Liver (tissue), 10 donors: ENCODE results near the gene ENG. TPM values are rescaled to one million over a fixed set of nuclear protein-coding genes. Genes with fewer than 3 reads are reported as not detected.

Source experiments
- DNase-seq: peaks from one replicate; pipeline ENCODE4 v3.0.0-alpha.2; 2017; ENCODE audit warnings: low spot score
- H3K27ac ChIP-seq, 2 donors: one replicate each; pipeline ENCODE4 v1.7.0; 2013; ENCODE audit warnings: inconsistent platforms in 2 of 2, low read length in 2 of 2, control low read depth in 1 of 2, low read depth in 1 of 2, mild to moderate bottlenecking in 1 of 2
- H3K27me3 ChIP-seq, 4 donors: one replicate each; pipeline versions ENCODE4 v1.6.1 to v1.7.0; 2013; ENCODE audit warnings: low read length in 3 of 4, inconsistent platforms in 1 of 4, mild to moderate bottlenecking in 1 of 4, moderate library complexity in 1 of 4; ENCODE audit not compliant: control insufficient read depth in 4 of 4, insufficient read depth in 4 of 4
- H3K36me3 ChIP-seq, 4 donors: one replicate each; pipeline versions ENCODE4 v1.6.1 to v1.7.0; 2013; ENCODE audit warnings: low read length in 3 of 4, mild to moderate bottlenecking in 3 of 4, low read depth in 1 of 4, moderate library complexity in 1 of 4; ENCODE audit not compliant: control insufficient read depth in 4 of 4, insufficient read depth in 3 of 4
- H3K4me1 ChIP-seq, 4 donors: one replicate each; pipeline versions ENCODE4 v1.6.1 to v1.7.0; 2013; ENCODE audit warnings: low read length in 3 of 4, mild to moderate bottlenecking in 3 of 4, moderate library complexity in 1 of 4; ENCODE audit not compliant: control insufficient read depth in 4 of 4, insufficient read depth in 4 of 4
- H3K4me3 ChIP-seq, 3 donors: one replicate each; pipeline versions ENCODE4 v1.6.1 to v1.7.0; 2013; ENCODE audit warnings: low read length in 3 of 3, control low read depth in 1 of 3, low read depth in 1 of 3, mild to moderate bottlenecking in 1 of 3
- H3K9ac ChIP-seq, 2 donors: one replicate each; pipeline ENCODE4 v1.7.0; 2013; ENCODE audit warnings: low read length in 2 of 2, mild to moderate bottlenecking in 2 of 2, moderate library complexity in 2 of 2, control low read depth in 1 of 2, low read depth in 1 of 2
- H3K9me3 ChIP-seq, 4 donors: one replicate each; pipeline versions ENCODE4 v1.6.1 to v1.7.0; 2013; ENCODE audit warnings: low read length in 3 of 4; ENCODE audit not compliant: control insufficient read depth in 4 of 4
- FOXA1 ChIP-seq: IDR thresholded peaks from 2 replicates; pipeline ENCODE4 v1.6.1; 2016; ENCODE audit warnings: antibody characterized with exemption
- GABPA ChIP-seq, 2 donors: IDR thresholded peaks in 1 of 2; conservative IDR thresholded peaks in 1 of 2; 2 replicates each; pipeline ENCODE4 v1.6.1; 2016; ENCODE audit warnings: antibody characterized with exemption in 2 of 2, mild to moderate bottlenecking in 1 of 2, moderate library complexity in 1 of 2
- HNF4A ChIP-seq, 2 donors: conservative IDR thresholded peaks; 2 replicates each; pipeline ENCODE4 v1.6.1; 2016; ENCODE audit warnings: antibody characterized with exemption in 2 of 2, mild to moderate bottlenecking in 2 of 2
- JUND ChIP-seq, 2 donors: IDR thresholded peaks; 2 replicates each; pipeline ENCODE4 v1.6.1; 2016; ENCODE audit warnings: antibody characterized with exemption in 2 of 2
- MAX ChIP-seq: IDR thresholded peaks from 2 replicates; pipeline ENCODE4 v1.6.1; 2016; ENCODE audit warnings: antibody characterized with exemption
- NR2F2 ChIP-seq: IDR thresholded peaks from 2 replicates; pipeline ENCODE4 v1.6.1; 2016; ENCODE audit warnings: antibody characterized with exemption
- SP1 ChIP-seq: IDR thresholded peaks from 2 replicates; pipeline ENCODE4 v1.6.1; 2018; ENCODE audit warnings: antibody characterized with exemption, mild to moderate bottlenecking
- whole genome bisulfite sequencing: extraction: QIAGEN DNeasy Blood & Tissue Kit; methylation state at CpG from one replicate; pipeline ENCODE4 v1.1.7; 2013; 5-methylcytosine and 5-hydroxymethylcytosine counted together
- polyA plus RNA-seq, 2 donors: library from polyadenylated mRNA; stranded (reverse) in 1 of 2; unstranded in 1 of 2; fragments of 200-250 nt in 1 of 2; fragments of >200 nt in 1 of 2; fragmentation: Nextera tagmentation in 1 of 2; extraction: Ambion mirVana in 1 of 2; gene quantifications; one replicate each; pipeline versions ENCODE4 v1.2.1 to v1.2.3, GENCODE V29; 2013 to 2015
- small RNA-seq: library from RNA; depleted of rRNA; stranded (forward); fragments of <200 nt; gene quantifications from one replicate; pipeline ENCODE3, GENCODE V24; 2014
- total RNA-seq, 2 donors: library from RNA; depleted of rRNA; stranded (reverse); fragments of >200 nt; gene quantifications; one replicate each; pipeline ENCODE4 v1.2.3, GENCODE V29; 2014
- TF ChIP-seq, protein P1 (sequence below): IDR thresholded peaks from 2 replicates; pipeline ENCODE4 v1.6.1; 2016; ENCODE audit warnings: antibody characterized with exemption, mild to moderate bottlenecking
- donor health status: healthy.
- donor health status: healthy.
- donor health status: healthy.
- donor health status: healthy.
- donor health status: healthy.

The ENG gene
- total and polyA plus RNA-seq, 4 donors: 12.8 to 91.3 (median 24.2) TPM

DNA sequence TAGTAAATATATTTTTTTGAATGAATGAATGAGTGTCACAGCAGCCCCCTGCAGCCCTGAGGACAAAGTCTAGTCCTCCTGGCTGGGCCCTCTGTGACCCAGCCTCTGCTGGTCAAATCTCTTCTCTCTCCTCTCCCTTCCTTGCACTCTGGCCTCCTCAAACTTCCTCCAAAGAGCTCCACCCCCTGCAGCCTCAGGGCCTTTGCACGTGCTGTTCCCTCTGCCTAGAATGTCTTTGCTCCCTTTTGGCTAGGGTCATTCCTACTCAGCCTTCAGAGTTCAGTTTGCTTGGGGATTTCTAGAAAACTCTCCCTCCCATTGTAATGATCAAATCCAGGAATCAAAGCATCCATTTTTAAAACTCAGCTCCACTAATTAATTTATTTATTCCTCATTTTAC is 89.0 kb downstream of the ENG start:
- no peak for TF ChIP-seq JUND (IDR thresholded peaks at IDR 0.05)
- TF ChIP-seq SP1: no peak
- TF ChIP-seq HNF4A (conservative IDR thresholded peaks at IDR 0.05): no peak
- no peak for TF ChIP-seq NR2F2
- TF ChIP-seq, protein P1, sequence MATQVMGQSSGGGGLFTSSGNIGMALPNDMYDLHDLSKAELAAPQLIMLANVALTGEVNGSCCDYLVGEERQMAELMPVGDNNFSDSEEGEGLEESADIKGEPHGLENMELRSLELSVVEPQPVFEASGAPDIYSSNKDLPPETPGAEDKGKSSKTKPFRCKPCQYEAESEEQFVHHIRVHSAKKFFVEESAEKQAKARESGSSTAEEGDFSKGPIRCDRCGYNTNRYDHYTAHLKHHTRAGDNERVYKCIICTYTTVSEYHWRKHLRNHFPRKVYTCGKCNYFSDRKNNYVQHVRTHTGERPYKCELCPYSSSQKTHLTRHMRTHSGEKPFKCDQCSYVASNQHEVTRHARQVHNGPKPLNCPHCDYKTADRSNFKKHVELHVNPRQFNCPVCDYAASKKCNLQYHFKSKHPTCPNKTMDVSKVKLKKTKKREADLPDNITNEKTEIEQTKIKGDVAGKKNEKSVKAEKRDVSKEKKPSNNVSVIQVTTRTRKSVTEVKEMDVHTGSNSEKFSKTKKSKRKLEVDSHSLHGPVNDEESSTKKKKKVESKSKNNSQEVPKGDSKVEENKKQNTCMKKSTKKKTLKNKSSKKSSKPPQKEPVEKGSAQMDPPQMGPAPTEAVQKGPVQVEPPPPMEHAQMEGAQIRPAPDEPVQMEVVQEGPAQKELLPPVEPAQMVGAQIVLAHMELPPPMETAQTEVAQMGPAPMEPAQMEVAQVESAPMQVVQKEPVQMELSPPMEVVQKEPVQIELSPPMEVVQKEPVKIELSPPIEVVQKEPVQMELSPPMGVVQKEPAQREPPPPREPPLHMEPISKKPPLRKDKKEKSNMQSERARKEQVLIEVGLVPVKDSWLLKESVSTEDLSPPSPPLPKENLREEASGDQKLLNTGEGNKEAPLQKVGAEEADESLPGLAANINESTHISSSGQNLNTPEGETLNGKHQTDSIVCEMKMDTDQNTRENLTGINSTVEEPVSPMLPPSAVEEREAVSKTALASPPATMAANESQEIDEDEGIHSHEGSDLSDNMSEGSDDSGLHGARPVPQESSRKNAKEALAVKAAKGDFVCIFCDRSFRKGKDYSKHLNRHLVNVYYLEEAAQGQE: no peak
- no peak for TF ChIP-seq MAX
- no peak for TF ChIP-seq GABPA (IDR thresholded peaks at IDR 0.05 in 1 of 2, conservative IDR thresholded peaks at IDR 0.05 in 1 of 2)
- no peak for TF ChIP-seq FOXA1
- Histone ChIP-seq H3K27ac (no peak overlapping the region), H3K36me3 (no peaks in the 10 kb centered on the region), H3K4me3 (no peak overlapping the region), H3K27me3 (no peaks in the 10 kb centered on the region), H3K4me1 (peaks cover 0 to 7% (median 3%) of the 10 kb centered on the region in 4 donors), H3K9me3 (no peaks in the 10 kb centered on the region), H3K9ac (no peak overlapping the region)
- no peak for DNase-seq
- WGBS: 82% methylated on average over 1 of the region's 1 CpG

Small RNA genes lying within 50 kb of the gene (small RNA-seq; reads per million reads assigned to genes)
- gene MIR4672 (0.07 reads per million), gene RF00019 (not detected), gene RNA5SP296 (not detected)

Other genes starting within 250 kb of the ENG start
- gene STXBP1, start 242.4 kb downstream of the ENG start, total RNA-seq: 1 to 10 TPM; 1.7 to 4.6 TPM
- 1 to 10 TPM; 2.2 to 2.3 TPM for gene STXBP1, start 242.4 kb downstream of the ENG start, polyA plus RNA-seq
- not detected for gene CFAP157, start 147.7 kb downstream of the ENG start, total RNA-seq
- gene CFAP157, start 147.7 kb downstream of the ENG start, polyA plus RNA-seq: under 1 TPM; 0.07 to 0.22 TPM
- gene PTRH1, start 139.0 kb downstream of the ENG start, total RNA-seq: 1 to 10 TPM; 6.7 to 7.8 TPM
- 10 to 100 TPM; 11.5 to 21.6 TPM for gene PTRH1, start 139.0 kb downstream of the ENG start, polyA plus RNA-seq
- under 1 TPM in 1 of 2 donors, not detected in 1; 0.08 TPM for gene TTC16, start 138.6 kb downstream of the ENG start, total RNA-seq
- under 1 TPM in 1 of 2 donors, not detected in 1; 0.02 TPM for gene TTC16, start 138.6 kb downstream of the ENG start, polyA plus RNA-seq
- gene TOR2A, start 119.4 kb downstream of the ENG start, total RNA-seq: 10 to 100 TPM in 1 of 2 donors, 1 to 10 TPM in 1; 5.1 to 10.8 TPM
- 10 to 100 TPM; 12.9 to 14.6 TPM for gene TOR2A, start 119.4 kb downstream of the ENG start, polyA plus RNA-seq
- gene SH2D3C, start 76.0 kb downstream of the ENG start, total RNA-seq: 1 to 10 TPM; 4.8 to 5.1 TPM
- gene SH2D3C, start 76.0 kb downstream of the ENG start, polyA plus RNA-seq: 1 to 10 TPM; 2.2 to 3.1 TPM
- 10 to 100 TPM; 31.8 to 41.2 TPM for gene CDK9, start 68.6 kb downstream of the ENG start, total RNA-seq
- 10 to 100 TPM; 32.4 to 41.4 TPM for gene CDK9, start 68.6 kb downstream of the ENG start, polyA plus RNA-seq
- gene FPGS, start 51.8 kb downstream of the ENG start, total RNA-seq: 10 to 100 TPM; 20.4 to 48.1 TPM
- gene FPGS, start 51.8 kb downstream of the ENG start, polyA plus RNA-seq: 10 to 100 TPM; 37.3 to 61.1 TPM
- gene AK1, start 23.0 kb upstream of the ENG start, total RNA-seq: 10 to 100 TPM; 10.6 to 18.7 TPM
- 10 to 100 TPM; 40.4 to 78.3 TPM for gene AK1, start 23.0 kb upstream of the ENG start, polyA plus RNA-seq
- 10 to 100 TPM; 26.9 to 37.7 TPM for gene ST6GALNAC6, start 44.9 kb upstream of the ENG start, total RNA-seq
- gene ST6GALNAC6, start 44.9 kb upstream of the ENG start, polyA plus RNA-seq: 10 to 100 TPM; 22.5 to 40.4 TPM
- 10 to 100 TPM in 1 of 2 donors, 1 to 10 TPM in 1; 4.5 to 83.7 TPM for gene ST6GALNAC4, start 62.4 kb upstream of the ENG start, total RNA-seq
- 10 to 100 TPM in 1 of 2 donors, 1 to 10 TPM in 1; 2.5 to 10.6 TPM for gene ST6GALNAC4, start 62.4 kb upstream of the ENG start, polyA plus RNA-seq
- 1 to 10 TPM in 1 of 2 donors, under 1 TPM in 1; 0.59 to 1.5 TPM for gene PIP5KL1, start 76.1 kb upstream of the ENG start, total RNA-seq
- gene PIP5KL1, start 76.1 kb upstream of the ENG start, polyA plus RNA-seq: under 1 TPM; 0.06 to 0.40 TPM
- 10 to 100 TPM in 1 of 2 donors, 1 to 10 TPM in 1; 9.3 to 22.0 TPM for gene DPM2, start 83.2 kb upstream of the ENG start, total RNA-seq
- gene DPM2, start 83.2 kb upstream of the ENG start, polyA plus RNA-seq: 10 to 100 TPM; 22.0 to 25.0 TPM
- 10 to 100 TPM in 1 of 2 donors, 1 to 10 TPM in 1; 4.9 to 14.3 TPM for gene EEIG1, start 126.3 kb upstream of the ENG start, total RNA-seq
- gene EEIG1, start 126.3 kb upstream of the ENG start, polyA plus RNA-seq: 10 to 100 TPM in 1 of 2 donors, 1 to 10 TPM in 1; 6.7 to 11.2 TPM
- gene NAIF1, start 212.7 kb upstream of the ENG start, total RNA-seq: 1 to 10 TPM; 4.6 to 6.5 TPM
- 1 to 10 TPM; 2.5 to 4.8 TPM for gene NAIF1, start 212.7 kb upstream of the ENG start, polyA plus RNA-seq
- 10 to 100 TPM; 21.7 to 74.6 TPM for gene SLC25A25, start 213.6 kb upstream of the ENG start, total RNA-seq
- 10 to 100 TPM; 35.4 to 43.2 TPM for gene SLC25A25, start 213.6 kb upstream of the ENG start, polyA plus RNA-seq